DND-41 (cell line): ENCODE results near the gene DNAJC7.
A peak's percentile ranks its signal among the peaks of the same experiment; 100 is the strongest.

Source experiments
- ATAC-seq: fragments of 200-7000 bp; cut with Tn5 transposase; 3 replicates; pipeline ENCODE4 v1.9.1; 2021; ENCODE audit warnings: low read depth; ENCODE audit not compliant: insufficient read depth
- DNase-seq: peaks from one replicate; pipeline ENCODE4 v3.0.0-alpha.2; 2020
- H2AFZ ChIP-seq: 2 replicates; pipeline ENCODE4 v1.6.0; 2012; ENCODE audit warnings: low read depth, low read length
- H3K27ac ChIP-seq: 2 replicates; pipeline ENCODE4 v1.5.1; 2012; ENCODE audit warnings: low read length, inconsistent platforms
- H3K27me3 ChIP-seq: fragments of 200-600 bp; sonication (generic); 2 replicates; pipeline ENCODE4 v1.6.0; 2012; ENCODE audit warnings: low read length, mild to moderate bottlenecking, inconsistent platforms; ENCODE audit not compliant: insufficient read depth, poor library complexity
- H3K36me3 ChIP-seq: 2 replicates; pipeline ENCODE4 v1.5.1; 2012; ENCODE audit warnings: low read length, inconsistent platforms; ENCODE audit not compliant: insufficient read depth
- H3K4me1 ChIP-seq: 2 replicates; pipeline ENCODE4 v1.5.1; 2012; ENCODE audit warnings: mild to moderate bottlenecking, low read length; ENCODE audit not compliant: insufficient read depth
- H3K4me2 ChIP-seq: 2 replicates; pipeline ENCODE4 v1.6.0; 2012; ENCODE audit warnings: mild to moderate bottlenecking, moderate library complexity, low read length, inconsistent platforms; ENCODE audit not compliant: insufficient read depth
- H3K4me3 ChIP-seq, 2 experiments: fragments of 200-600 bp in 1 of 2; shearing (Covaris generic) in 1 of 2; 2 replicates each; pipeline ENCODE4 v1.5.1; 2012 to 2016; ENCODE audit warnings: inconsistent platforms in 2 of 2, low read length in 2 of 2, mild to moderate bottlenecking in 2 of 2, low read depth in 1 of 2, moderate library complexity in 1 of 2
- H3K79me2 ChIP-seq: 2 replicates; pipeline ENCODE4 v1.6.0; 2012; ENCODE audit warnings: low read length, inconsistent platforms; ENCODE audit not compliant: insufficient read depth
- H3K9ac ChIP-seq: 2 replicates; pipeline ENCODE4 v1.6.0; 2012; ENCODE audit warnings: low read depth, mild to moderate bottlenecking, inconsistent platforms, low read length, moderate library complexity
- H3K9me3 ChIP-seq: 2 replicates; pipeline ENCODE4 v1.5.1; 2012; ENCODE audit warnings: low read length, moderate library complexity, mild to moderate bottlenecking, inconsistent platforms; ENCODE audit not compliant: insufficient read depth, severe bottlenecking
- H4K20me1 ChIP-seq: 2 replicates; pipeline ENCODE4 v1.6.0; 2012; ENCODE audit warnings: low read length; ENCODE audit not compliant: insufficient read depth
- CTCF ChIP-seq: IDR thresholded peaks from 2 replicates; pipeline ENCODE4 v1.5.1; 2012; ENCODE audit warnings: borderline replicate concordance, low read length, moderate library complexity, mild to moderate bottlenecking; ENCODE audit not compliant: poor library complexity, severe bottlenecking; ENCODE audit errors: extremely low read depth
- EZH2 ChIP-seq: IDR thresholded peaks from 3 replicates; pipeline ENCODE4 v1.6.1; 2012; ENCODE audit warnings: borderline replicate concordance, low read depth, mild to moderate bottlenecking, moderate library complexity, low read length, inconsistent platforms; ENCODE audit not compliant: severe bottlenecking

Gene DNAJC7

DNA sequence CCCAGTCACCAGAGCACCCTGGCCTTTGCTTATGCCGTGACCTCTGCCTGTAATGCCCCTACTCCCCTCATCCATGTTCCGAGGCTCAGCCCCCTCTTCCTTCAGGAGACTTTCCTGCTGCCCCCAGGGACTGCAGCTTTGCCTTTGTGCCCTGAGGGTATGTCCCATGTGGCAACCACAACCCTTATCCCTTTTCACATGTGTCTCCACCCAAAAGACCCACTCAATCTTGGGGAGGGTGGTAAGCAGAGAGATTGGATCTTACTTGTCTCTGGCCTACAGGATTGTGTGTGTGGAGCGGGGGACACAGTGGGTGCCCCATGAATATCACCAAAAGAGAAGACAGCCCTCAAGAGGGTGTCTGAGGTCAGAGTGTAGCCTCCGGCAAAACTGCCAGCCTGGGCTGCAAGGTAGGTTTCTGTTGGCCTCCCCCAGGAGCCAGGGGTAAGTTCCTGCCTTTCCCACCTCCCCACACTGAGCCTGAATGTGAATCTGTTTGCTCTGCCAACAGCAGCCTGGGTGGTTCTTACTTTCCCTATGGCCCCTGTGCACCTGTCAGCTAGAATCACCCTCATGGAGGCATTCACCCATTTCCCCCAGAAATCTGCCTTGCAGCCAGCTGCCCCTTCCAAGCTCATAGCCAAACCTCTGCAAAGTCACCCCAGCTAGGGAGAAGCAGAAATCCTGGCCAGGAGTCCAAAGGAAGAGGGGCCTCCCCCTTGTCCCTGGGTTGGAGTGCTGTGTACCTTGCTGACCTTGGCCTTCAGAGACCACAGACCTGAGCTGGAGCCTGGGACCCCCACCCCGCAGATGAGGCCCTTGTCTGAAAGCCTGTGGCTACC is 44.6 kb upstream of the DNAJC7 start:
- Histone ChIP-seq H2AFZ (no peak overlapping the region), H3K79me2 (no peaks in the 10 kb centered on the region), H3K4me2 (no peak overlapping the region)

GRCh38 chr17:42060231-42060630 is 43.0 kb upstream of the DNAJC7 start:
- H3K9me3 ChIP-seq = no peaks in the 10 kb centered on the region
- H3K27me3 ChIP-seq = no peaks in the 10 kb centered on the region
- ATAC-seq (no peak), DNase-seq (no peak)
- no peak overlapping the region for H3K4me3 ChIP-seq
- peaks cover 6% of the 10 kb centered on the region; the same call in 1 of the 2 replicates for H3K4me1 ChIP-seq
- no peak overlapping the region for H3K4me2 ChIP-seq
- TF ChIP-seq CTCF (no peak), EZH2 (no peak)
- no peak overlapping the region for H3K9ac ChIP-seq
- no peaks in the 10 kb centered on the region for H3K79me2 ChIP-seq
- H3K27ac ChIP-seq = no peak overlapping the region
- no peaks in the 10 kb centered on the region for H4K20me1 ChIP-seq
- H3K36me3 ChIP-seq = no peaks in the 10 kb centered on the region
- 0 out of 2 replicates have a peak overlapping the region, but pooled peaks have one; percentile 43 for H2AFZ ChIP-seq

More for the DNA sequence above, 44.6 kb upstream of the DNAJC7 start:
- Histone ChIP-seq H3K9ac (no peak overlapping the region), H3K9me3 (no peaks in the 10 kb centered on the region), H3K36me3 (no peaks in the 10 kb centered on the region), H3K4me3 (no peak overlapping the region), H3K27me3 (no peaks in the 10 kb centered on the region), H3K27ac (no peak overlapping the region), H3K4me1 (peaks cover 6% of the 10 kb centered on the region; the same call in 1 of the 2 replicates), H4K20me1 (no peaks in the 10 kb centered on the region)
- DNase-seq (no peak), ATAC-seq (no peak)
- no peak for TF ChIP-seq EZH2
- TF ChIP-seq CTCF = no peak

DNA sequence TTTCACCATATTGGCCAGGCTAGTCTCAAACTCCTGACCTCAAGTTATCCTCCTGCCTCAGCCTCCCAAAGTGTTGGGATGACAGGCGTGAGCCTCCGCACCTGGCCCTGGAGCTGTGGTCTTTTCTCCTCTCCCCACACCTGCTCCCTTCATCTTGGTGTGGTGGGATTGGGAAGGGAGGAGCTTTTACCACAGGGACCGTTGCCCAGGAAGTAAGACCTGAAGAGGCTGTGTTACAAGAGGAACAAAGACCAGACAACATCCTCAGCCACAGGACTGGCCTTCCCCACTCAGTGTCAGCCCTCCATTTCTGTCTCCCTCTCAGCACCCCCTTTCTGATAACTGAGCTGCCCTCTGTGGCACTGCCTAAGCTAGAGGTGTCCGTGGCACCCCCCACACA is 42.6 kb upstream of the DNAJC7 start:
- H3K36me3 ChIP-seq = no peaks in the 10 kb centered on the region
- peak; percentile 62 for ATAC-seq
- no peak overlapping the region for H3K4me2 ChIP-seq
- peaks cover 6% of the 10 kb centered on the region; the same call in 1 of the 2 replicates for H3K4me1 ChIP-seq
- no peak overlapping the region for H3K27ac ChIP-seq
- H3K79me2 ChIP-seq = no peaks in the 10 kb centered on the region
- DNase-seq = peak; percentile 43
- no peaks in the 10 kb centered on the region for H3K27me3 ChIP-seq
- no peaks in the 10 kb centered on the region for H3K9me3 ChIP-seq
- TF ChIP-seq CTCF (no peak), EZH2 (no peak)
- no peak overlapping the region for H3K9ac ChIP-seq
- H4K20me1 ChIP-seq = no peaks in the 10 kb centered on the region
- H2AFZ ChIP-seq = 0 out of 2 replicates have a peak overlapping the region, but pooled peaks have one; percentile 43
- no peak overlapping the region for H3K4me3 ChIP-seq

DNA sequence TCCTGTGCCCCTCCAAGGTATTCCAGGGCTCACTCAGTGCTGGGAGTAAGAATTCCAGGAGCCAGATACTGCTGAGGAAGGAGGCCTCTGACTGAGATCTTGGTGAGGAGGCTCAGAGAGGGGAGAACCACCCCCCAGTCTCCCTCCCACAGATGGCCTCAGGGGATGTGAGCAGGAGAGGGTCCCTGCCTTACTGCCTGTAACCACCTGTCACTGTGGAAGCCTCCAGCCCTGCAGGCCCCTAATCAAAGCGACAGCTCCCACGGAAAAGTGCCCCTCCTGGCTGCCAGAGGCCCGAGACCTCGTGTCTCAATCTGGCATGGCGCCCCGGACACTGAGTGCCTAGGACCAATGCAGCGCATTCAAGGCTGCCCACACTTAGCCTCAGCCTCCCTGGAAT is 40.8 kb upstream of the DNAJC7 start:
- no peak overlapping the region for H3K4me3 ChIP-seq
- H3K36me3 ChIP-seq = no peaks in the 10 kb centered on the region
- no peaks in the 10 kb centered on the region for H4K20me1 ChIP-seq
- ATAC-seq (no peak), DNase-seq (no peak)
- peaks cover 9% of the 10 kb centered on the region for H3K27me3 ChIP-seq
- no peak overlapping the region for H3K4me2 ChIP-seq
- no peak for TF ChIP-seq EZH2
- no peak for TF ChIP-seq CTCF
- H3K4me1 ChIP-seq = peaks cover 6% of the 10 kb centered on the region; the same call in 1 of the 2 replicates
- H3K9me3 ChIP-seq = no peaks in the 10 kb centered on the region
- no peak overlapping the region for H2AFZ ChIP-seq
- H3K27ac ChIP-seq = no peak overlapping the region
- no peaks in the 10 kb centered on the region for H3K79me2 ChIP-seq
- no peak overlapping the region for H3K9ac ChIP-seq
